GM19372 (cell line): ENCODE results near the gene WDR75.

Experiments used
- ATAC-seq: cut with Tn5 transposase; IDR thresholded peaks from one replicate; pipeline ENCODE4 v1.9.1; 2021; ENCODE audit warnings: mild to moderate bottlenecking, low read depth, moderate library complexity; ENCODE audit not compliant: unreplicated experiment

WDR75 gene

GRCh38 chr2:189492451-189492850, 51.2 kb downstream of the WDR75 start:
- ATAC-seq, result no peak

DNA sequence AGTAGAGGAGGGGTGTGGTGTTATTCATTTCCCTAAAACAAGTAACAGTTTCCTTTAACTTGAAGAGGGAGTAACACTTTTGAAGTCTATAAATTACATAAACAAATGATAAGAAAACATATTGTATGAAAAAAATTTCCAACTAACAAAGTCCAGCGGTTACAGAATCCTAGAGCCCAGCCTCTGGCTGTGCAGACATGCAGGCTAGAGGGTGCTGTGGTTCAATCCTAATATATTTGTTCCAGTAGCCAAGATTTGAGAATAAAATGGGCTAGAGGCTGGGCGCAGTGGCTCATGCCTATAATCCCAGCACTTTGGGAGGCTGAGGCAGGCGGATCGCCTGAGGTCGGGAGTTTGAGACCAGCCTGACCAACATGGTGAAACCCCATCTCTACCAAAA, 56.9 kb downstream of the WDR75 start:
- ATAC-seq, result no peak

DNA sequence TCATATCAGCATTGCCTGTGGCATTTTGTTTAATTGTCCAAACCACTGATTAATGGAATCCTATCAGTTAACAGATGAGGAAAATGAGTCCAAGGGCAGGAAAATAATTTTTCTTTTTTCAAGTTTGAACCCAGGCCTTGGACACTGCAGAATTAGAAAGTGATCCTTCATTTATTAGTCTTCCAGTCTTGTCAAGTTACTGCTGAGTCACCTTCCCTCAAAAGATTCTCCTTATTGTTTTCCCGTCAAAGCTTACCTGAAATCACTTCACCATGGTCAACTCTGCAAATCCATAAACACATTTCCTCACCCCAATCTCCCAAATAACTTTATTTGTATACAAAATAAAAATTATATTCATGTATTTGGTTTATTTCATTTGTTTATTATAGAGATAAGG, 57.9 kb downstream of the WDR75 start:
- ATAC-seq, result no peak

GRCh38 chr2:189500456-189501160, 59.3 kb downstream of the WDR75 start:
- ATAC-seq, result no peak

DNA sequence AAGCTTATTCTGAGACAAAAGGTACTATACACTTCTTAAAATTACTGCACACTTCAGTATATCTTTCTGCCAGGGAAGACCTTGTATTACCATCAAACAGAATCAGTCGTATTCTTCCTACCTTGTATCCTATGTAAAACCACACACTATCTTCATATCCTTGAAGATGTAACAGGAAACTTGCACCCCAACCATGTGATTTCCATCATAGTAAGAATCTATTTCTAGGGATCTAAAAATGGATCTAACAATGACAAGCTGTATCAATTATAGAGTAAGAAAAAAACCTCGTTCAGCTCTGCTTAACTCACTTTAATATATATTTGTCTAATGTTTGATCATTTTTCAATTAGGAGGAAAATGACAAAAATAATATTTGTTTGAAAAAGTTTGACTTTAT, 60.2 kb downstream of the WDR75 start:
- ATAC-seq, result no peak

- ATAC-seq, result no peak
Measured at GRCh38 chr2:189502714-189503113, 61.4 kb downstream of the WDR75 start.

DNA sequence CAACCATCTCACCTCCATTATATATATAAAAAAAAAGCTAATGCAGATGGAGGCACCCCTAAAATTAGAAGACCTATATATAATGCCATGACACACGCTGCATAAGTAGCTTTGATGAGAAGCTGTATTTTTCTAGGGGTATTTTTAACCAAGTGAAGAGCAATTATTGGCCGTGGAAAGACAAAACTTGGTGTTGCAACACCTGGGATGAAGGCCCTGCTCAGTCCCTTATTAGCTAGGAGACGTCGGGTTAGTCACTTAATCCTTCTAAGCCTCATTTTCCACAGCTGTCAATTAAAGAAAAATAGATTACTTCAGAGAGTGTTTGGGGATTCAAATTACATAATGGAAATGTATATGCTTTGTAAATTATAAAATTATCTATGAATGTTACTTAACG, 63.0 kb downstream of the WDR75 start:
- no peak for ATAC-seq

- no peak for ATAC-seq
Measured at GRCh38 chr2:189505492-189505891, 64.2 kb downstream of the WDR75 start.

- no peak for ATAC-seq
Measured at GRCh38 chr2:189506514-189506976, 65.3 kb downstream of the WDR75 start.

GRCh38 chr2:189511210-189511959, 70.1 kb downstream of the WDR75 start:
- ATAC-seq, result no peak

GRCh38 chr2:189511960-189512319, 70.7 kb downstream of the WDR75 start:
- ATAC-seq, result no peak

DNA sequence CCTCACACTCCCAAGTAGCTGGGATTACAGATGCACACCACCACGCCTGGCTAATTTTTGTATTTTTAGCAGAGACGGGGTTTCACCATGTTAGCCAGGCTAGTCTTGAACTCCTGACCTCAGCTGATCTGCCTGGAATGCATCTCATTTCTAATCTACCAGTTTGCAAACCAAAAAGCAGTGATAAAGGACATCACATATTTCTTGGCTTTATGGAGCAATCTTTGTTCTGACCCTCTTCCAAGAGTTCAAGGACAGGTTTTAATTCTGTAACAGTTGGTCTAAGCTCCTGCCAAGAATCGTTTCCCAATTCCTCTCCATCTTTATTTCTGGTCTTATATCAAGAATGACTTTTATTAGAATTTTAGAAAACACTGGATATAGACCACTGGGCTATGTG, 71.6 kb downstream of the WDR75 start:
- ATAC-seq, result no peak

DNA sequence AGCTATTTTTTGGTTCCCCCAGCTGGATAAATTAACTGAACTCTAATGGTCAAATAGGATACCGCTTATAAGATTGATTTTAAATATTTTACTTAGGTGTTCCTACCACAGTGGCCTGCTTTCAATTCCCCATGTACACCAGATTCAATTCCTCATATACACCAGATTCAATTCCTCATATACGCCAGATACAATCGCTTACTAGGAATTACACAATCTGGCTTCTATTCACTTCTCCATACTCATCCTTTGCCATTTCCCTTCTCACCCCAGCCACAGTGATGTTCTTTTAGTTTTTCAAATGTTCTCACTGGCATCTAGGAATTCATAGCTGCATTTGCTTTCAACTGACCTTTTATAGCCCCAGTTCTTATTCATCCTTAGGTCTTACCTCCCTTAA, 72.8 kb downstream of the WDR75 start:
- no peak for ATAC-seq

DNA sequence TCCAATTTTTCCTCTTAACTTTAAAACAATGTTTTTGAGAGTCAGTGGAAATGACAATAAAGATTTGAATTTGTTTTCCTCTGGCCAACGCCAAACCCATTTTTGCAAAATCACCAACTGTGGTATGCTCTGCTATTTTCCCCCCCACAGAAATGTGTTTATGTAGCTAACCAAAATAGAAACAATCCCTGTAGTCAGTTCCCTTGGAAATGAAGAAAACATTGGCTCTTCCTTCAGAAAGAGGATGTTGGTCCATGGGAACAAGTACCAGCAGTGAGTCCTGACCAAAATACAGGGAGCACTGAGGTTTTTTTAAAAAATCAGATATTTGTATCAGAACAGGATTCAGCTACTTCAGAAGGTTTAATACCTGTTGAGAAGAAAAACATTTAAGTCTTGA, 74.0 kb downstream of the WDR75 start:
- no peak for ATAC-seq

DNA sequence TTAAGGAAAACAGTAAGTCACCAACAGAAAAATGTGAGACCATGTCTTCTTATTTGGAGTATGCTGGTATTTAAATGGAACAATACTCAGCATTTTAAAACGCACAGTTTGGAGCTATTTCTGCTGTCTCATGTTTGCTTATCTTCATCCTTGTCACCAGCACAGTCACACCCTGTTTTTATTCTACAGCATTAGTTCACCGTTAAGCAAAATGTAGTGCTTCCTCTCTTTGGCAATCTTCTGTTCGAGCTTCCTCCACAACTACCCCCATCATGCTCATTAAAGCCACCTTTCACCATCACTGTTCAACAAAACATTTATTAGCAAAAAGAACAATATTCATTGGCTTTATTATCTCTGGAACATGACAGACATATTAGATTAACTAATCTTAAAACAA, 75.3 kb downstream of the WDR75 start:
- ATAC-seq, result no peak

DNA sequence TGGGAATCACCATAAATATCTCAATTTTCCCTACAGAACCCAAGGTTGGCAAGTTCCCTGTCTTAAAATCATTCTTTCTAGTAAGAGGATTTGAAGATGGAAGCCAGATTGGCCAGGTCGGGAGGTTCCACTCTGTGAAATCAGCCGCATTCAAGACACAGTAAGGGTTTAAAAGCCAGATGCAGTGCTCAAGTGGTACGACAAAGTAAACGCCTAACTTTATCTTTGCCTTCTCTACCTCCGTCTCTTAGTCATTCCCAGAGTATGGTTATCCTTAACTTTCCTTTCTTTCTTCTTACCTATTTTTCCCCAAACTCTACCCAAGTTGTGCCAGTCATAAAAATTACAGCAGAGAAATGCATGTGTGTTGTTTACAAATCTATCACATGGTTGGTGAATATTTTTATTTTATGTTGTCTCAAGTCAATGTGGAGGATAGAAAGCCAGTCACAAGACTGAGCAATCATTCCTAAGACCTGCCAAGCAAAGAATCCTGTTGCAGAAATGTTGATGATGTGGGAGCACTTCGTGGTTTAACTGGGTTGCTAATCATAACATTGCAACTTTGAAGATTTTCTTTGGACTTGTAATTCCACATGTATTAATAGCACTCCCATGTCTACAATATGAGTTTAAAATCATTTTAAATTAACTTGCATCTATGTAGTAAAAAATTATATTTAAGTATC, 76.7 kb downstream of the WDR75 start:
- ATAC-seq, result no peak

- ATAC-seq, result no peak
Measured at GRCh38 chr2:189519631-189520387, 78.5 kb downstream of the WDR75 start.

DNA sequence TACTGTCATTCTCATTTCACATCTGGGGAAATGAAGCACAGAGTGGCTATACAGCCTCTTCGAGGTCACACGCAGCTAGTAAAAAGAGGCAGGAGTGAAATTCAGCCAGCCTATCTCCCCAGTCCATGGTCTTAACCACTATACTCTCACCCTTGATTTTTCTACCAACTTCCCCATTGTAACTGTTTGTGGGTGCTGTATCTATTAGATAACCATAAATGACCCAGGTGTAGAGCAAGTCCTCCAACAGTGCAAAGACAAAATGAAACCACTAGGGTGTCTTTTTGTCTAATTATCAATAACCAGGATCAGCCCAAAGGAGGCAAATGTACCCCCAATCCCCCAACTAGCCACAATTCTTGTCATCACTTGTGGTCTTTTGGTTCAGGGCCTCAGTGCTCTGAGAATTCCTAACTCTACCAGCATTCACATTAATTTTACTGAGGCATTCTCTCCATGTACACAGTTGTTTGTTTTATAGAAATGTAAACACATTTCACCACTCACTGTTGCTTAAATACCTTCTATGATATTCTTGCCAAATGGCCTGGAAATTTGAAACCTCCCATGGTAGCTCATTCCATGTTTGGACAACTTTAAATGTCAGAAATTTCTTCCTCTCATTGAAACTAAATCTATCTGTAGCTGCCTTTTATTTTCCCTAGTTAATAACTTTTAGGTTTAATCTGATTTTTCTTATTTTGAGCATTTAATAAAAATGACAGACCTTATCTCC, 80.6 kb downstream of the WDR75 start:
- ATAC-seq, result no peak

DNA sequence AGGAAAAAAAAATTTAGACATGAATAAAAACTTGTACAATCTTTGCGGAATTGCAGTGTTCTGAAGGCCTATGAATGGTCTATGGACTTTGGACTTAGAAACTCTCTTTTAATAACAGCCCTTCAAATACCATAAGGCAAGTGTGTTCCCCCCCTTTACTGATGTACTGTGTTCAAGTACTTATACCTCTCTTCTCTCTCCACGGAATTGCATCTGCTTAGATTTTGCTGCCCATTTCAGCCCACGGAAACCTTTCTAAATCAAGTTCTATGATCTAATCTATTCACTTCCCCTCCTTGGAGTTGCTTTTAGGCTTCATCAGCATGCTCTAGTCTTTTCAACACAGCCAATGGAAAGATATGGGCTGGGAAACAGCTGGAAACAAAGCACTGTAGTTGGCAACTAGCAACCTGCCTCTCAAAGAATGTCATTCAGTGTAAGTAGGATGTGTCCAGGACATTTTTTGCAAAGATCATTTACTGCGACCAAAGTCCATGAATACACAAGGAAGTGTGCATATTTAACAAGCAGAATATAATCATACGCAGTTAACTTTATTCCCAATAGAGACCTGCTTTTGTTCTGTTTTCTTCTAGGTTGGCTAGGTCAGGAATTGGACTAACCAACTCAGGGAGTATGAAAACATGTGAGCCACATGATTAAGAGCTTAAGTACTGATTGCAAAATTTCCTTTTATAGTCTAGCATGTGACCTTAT, 81.3 kb downstream of the WDR75 start:
- no peak for ATAC-seq

GRCh38 chr2:189524746-189525145, 83.5 kb downstream of the WDR75 start:
- no peak for ATAC-seq
